Globus pallidus (tissue), 1 donor: ENCODE data around the gene STAT3.
"Not testable (repeated sequence)": the region's sequence is repeated elsewhere in the genome, so short reads cannot be mapped to it uniquely, and the experiment has no call there.

Experiments used
- DNase-seq: peaks from one replicate; pipeline ENCODE4 v3.0.0-alpha.2; 2015; ENCODE audit warnings: low spot score

The STAT3 gene

DNA sequence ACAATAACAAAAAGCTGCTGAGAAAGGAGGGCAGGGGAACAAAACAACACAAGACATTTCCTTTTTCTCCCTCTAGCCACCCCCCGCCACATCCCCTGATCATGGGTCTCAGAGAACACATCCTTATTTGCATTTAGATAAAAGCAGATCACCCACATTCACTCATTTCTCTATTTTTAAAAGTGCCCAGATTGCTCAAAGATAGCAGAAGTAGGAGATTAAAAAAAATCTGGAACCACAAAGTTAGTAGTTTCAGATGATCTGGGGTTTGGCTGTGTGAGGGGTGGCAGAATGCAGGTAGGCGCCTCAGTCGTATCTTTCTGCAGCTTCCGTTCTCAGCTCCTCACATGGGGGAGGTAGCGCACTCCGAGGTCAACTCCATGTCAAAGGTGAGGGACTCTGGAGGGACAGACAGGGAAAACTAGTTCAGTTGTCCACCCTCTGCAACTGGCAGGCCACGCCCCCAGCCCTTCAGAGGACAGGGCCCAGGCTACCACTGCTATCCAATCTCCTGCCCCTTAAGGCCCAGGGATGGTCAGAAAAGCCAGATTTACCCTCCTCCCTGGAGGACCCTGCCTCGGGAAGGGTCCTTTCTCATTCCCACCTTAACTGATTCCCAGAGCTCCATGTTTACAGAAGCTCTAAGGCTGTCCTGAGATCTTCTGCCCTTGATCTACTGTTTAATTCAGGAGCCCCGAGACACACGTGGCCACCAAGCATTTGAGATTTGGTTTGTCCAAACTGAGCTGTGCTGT lies 72.7 kb downstream of the STAT3 start:
- no peak for DNase-seq

DNA sequence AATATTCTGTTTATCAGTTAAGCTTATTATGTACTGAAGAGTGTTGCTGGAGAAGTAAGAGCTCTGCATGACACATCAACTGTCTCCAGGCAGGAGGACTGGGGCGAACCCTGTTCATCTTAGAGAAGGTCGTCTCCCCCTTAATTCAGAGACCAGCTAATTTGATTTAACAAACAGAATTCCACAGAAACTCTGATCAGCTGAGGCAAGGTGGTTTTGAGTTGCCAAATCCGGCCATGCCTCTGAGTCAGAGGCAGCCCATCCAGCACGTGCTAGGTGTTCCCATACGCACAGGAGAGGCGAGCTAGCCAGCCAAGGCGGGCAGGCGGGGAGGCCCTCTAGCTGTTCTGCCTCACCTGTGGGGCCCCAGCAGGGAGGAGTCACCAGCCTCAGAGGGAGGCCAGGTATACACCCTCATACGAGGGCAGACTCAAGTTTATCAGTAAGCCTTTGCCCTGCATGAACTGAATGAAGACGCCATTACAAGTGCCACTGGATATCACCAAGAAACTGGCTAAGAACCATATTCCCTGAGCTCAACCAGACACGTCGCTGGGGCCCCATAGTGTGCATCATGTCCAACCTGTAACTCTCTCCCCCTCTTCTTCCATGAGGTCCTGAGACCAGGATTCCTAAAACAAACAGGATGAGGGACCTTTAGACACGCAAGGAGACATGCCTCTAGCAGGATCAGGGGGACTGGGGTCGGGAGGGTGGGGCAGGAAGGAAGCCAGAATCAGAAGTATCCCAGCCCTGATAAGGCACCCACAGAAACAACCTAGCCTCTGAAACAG lies 74.3 kb downstream of the STAT3 start:
- DNase-seq, result no peak

DNA sequence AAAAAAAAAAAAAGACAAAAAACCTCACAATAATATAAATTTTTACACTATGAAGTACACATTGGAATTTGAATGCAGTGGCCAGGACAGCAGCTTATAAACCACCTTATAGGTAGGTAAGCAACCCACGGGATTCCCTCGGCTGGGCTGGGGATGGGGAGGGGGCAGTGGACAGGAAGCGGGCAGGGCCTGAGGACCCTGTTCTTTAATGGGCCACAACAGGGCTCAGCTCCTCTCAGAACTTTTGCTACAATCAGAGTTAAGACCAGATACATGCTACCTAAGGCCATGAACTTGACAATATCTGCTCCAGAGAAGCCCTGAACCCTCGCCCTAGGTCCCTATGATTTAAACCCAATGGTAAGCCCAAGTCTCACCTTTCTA lies 74.9 kb downstream of the STAT3 start:
- no peak for DNase-seq

DNA sequence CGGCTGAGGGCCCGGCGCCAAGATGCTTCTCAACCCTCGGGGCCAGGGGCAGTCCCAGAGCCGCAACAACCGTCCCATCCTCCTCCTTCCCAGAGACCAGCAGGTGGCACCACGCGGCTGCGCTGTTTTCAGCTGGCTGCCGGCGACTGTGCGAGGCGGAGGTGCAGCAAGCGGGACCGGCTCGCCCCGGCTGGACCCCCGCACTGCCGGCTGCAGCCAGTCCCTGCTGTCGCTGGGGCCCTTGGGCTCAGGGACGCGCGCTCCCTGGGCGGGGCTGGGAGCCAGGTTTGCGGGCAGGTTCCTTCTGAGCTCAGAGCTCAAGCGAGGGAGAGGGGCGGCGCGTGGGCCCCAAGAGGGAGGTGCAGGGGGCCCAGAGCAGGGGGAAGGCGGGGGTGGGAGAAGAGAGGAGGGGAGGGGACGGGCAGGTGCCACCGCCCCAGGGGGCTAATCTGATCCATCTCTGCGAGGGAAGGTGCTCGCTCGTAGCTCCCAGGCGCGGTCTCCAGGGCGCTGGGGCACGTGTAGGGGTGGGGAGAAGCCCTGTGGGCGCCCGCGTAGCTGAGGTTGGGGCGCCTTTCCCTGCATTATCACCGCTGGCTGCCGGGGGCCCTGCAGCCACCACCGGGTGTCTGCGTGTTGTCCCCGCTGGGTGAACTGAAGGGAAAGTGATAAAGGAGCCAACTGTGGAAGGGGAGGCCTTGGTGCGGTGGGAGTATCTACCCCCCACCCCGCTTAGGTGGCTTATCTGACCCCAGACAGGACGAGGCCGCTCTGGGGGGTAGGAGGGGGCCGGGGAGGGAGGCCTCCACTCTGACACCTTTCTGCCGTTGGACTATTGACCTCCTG lies 75.7 kb downstream of the STAT3 start:
- DNase-seq, result peak; percentile 82

- no peak for DNase-seq
Observed at GRCh38 chr17:42312035-42312284, 76.3 kb downstream of the STAT3 start.

- peak; percentile 72 for DNase-seq
Observed at GRCh38 chr17:42311240-42312034, 76.8 kb downstream of the STAT3 start.

- DNase-seq, result no peak
Observed at GRCh38 chr17:42310787-42311215, 77.4 kb downstream of the STAT3 start.

- no peak for DNase-seq
Observed at GRCh38 chr17:42309986-42310786, 78.1 kb downstream of the STAT3 start.

DNA sequence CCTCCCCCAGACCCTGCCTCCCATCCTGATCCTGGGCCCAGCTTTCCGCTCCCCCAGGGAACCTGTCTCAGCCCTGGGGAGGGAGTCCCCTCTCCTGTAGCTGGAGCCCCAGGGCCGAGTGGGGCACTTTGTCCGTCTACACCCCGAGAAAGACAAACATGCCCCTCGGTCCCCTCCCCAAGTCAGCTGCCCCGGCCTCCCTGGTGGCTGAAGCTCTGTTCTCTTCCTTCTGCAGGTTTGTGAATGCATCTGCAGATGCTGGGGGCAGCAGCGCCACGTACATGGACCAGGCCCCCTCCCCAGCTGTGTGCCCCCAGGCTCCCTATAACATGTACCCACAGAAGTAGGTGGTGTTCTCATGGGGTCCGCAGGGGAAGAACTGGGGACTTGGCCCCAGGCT lies 79.1 kb downstream of the STAT3 start:
- no peak for DNase-seq

DNA sequence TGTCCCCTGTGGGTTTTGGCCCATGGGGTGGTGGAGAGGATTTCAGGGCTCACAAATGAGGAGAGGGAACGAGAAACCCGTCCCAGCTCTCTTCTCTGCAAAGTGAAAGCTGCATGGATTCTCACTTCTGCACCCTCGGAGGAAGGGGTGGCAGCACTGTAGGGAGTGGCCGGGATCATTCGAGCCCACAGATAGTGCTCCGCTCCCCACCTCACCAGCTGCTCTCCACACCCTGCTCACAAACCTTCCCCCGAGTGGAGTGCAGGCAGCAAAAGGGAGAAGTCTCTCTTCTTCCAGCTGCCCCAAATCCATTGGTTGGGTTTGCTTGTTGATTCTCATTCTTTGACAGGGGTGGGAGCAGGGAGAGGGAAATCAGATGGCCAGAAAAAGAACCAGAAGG lies 79.8 kb downstream of the STAT3 start:
- no peak for DNase-seq

DNA sequence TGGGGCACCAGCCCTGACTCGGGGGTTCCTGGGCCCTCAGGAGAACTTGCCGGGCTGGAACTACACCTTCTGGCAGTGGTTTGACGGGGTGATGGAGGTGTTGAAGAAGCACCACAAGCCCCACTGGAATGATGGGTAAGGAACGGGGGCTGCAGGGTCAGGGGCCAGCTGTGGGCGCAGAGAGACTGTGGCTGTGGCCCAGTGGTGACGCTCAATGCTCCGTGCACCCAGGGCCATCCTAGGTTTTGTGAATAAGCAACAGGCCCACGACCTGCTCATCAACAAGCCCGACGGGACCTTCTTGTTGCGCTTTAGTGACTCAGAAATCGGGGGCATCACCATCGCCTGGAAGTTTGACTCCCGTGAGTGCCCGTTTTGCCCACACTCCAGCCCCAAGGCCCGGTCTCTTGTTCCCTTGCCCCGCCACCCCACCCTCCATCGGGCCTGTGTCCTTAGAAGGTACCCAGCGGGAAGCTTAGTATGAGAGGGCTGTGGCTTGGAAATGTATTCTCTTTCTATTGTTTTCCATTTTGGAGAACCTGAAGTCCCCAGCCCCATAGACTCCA lies 80.8 kb downstream of the STAT3 start:
- DNase-seq, result no peak

DNA sequence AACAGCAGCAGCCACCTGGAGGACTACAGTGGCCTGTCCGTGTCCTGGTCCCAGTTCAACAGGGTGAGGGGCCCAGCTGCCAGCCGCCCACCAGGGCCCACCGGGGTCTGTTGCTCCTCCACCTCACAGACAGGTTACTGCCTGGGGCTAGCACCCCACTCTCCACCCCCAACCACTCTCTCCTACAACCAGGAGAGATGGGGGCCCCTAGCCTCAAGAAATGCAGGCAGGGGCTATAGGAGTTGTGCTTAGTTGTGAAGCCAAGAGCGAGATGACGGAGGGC lies 81.9 kb downstream of the STAT3 start:
- DNase-seq, result no peak

- no peak for DNase-seq
Observed at GRCh38 chr17:42305543-42306384, 82.5 kb downstream of the STAT3 start.

DNA sequence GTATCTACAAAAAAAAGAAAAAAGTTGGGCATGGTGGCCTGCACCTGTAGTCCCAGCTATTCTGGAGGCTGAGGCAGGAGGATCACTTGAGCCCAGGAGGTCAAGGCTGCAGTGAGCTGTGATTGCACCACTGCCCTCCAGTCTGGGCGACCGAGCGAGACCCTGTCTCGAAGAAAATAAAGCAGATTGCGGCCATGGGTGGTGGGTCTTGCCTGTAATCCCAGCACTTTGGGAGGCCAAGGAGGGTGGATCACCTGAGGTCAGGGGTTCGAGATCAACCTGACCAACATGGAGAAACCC lies 83.3 kb downstream of the STAT3 start:
- DNase-seq, result not testable (repeated sequence)

DNA sequence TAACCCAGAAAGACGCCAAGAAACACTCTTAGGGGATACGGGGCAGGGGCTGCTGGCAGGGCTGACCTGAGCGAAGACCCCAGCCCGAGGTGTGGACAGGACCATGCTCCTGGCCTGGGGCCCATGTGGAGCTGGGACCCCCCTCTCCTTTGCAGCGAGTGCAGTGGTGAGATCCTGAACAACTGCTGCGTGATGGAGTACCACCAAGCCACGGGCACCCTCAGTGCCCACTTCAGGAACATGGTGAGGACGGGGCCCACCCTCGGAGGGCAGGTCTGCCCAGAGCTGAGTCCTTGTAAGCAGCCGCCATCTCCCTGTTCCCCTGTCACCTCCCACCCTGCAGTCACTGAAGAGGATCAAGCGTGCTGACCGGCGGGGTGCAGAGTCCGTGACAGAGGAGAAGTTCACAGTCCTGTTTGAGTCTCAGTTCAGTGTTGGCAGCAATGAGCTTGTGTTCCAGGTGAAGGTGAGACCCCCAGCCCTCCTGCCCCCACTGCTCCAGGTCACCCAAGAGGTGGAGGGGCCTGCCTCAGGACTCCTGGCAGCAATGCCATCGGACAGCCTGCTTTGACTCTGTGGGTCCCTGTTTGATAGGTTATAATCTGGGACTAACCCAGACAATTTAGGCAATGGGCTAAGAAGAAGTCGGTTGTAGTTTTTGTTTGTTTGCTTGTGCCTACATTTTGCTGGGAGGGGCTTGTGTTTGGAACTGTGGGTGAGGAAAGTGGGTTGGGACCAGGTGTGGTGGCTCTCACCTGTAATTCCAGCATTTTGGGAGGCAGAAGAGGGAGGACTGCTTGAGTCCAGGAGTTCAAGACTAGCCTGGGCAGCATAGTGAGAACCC lies 83.8 kb downstream of the STAT3 start:
- no peak for DNase-seq

- DNase-seq, result no peak
Observed at GRCh38 chr17:42303694-42304093, 84.5 kb downstream of the STAT3 start.

- no peak for DNase-seq
Observed at GRCh38 chr17:42301022-42301421, 87.2 kb downstream of the STAT3 start.

DNA sequence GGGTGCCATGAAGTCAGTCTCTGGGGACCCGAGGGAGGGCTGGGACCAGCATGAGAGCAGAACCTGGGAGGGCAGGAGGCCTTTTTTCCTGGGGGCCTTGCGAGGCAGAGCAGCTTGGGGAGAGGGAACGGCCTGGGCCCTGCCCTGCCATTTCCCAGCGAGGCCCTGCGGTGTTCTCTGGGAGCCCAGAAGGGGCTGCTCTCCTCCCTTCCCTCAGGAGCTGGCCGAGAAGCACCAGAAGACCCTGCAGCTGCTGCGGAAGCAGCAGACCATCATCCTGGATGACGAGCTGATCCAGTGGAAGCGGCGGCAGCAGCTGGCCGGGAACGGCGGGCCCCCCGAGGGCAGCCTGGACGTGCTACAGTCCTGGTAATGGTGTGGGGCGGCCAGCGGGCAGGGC lies 88.3 kb downstream of the STAT3 start:
- DNase-seq, result not testable (repeated sequence)

DNA sequence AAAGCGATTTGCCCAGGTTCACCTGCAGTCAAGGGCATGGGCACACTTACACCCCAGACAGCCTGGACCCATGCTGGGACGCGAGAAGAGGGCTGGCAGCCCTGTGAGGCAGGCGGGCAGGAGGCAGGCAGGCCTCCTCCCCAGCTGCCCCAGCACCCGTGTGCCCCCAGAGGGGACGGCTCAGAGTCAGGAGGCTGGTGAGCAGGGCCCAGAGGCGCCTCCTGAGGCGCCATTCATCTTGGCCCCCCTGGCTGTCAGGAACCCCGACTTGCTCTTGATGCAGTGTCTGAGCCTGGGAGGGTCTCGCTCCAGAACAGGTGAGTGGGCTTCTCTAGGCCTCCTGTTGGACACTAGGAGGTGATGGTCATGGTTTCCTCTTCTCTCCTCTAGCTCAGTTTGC lies 88.9 kb downstream of the STAT3 start:
- not testable (repeated sequence) for DNase-seq
